HepG2 (cell line): Measurements from ENCODE around the gene TPRN. TPM values are rescaled to one million over a fixed set of nuclear protein-coding genes. Genes with fewer than 3 reads are reported as not detected.

Source experiments
- ATAC-seq: fragments of 200-7000 bp; cut with Tn5 transposase; 3 replicates; pipeline ENCODE4 v1.9.1; 2020; ENCODE audit warnings: mild to moderate bottlenecking, moderate library complexity
- BruUV-seq: library from RNA; stranded (reverse); fragments of 400-500 nt; replicated peaks from 2 replicates; lab custom pipeline; 2021; lab: Mats Ljungman, UMichigan
- CTCF ChIA-PET: fragments of 300-600 bp; formaldehyde crosslinking; extraction: SDS; loops from one replicate; lab custom pipeline; 2021; ENCODE audit warnings: low total read pairs, inconsistent platforms, low intra/inter-chr PET ratio; lab: Yijun Ruan, JAX
- POLR2A ChIA-PET: fragments of 350-600 bp; sonication (Branson Sonifier 250); formaldehyde crosslinking; loops from one replicate; lab custom pipeline; 2020; ENCODE audit warnings: antibody characterized with exemption, inconsistent platforms; lab: Yijun Ruan, JAX
- DNase-seq: peaks from one replicate; pipeline ENCODE4 v3.0.0-alpha.2; 2015; ENCODE audit warnings: low spot score
- FAIRE-seq: peaks from 3 replicates; lab custom pipeline; 2011; peaks lifted over from hg19 to GRCh38; lab: Jason Lieb, UNC
- H2AFZ ChIP-seq: one replicate; pipeline ENCODE4 v1.6.1; 2011; ENCODE audit warnings: low read length, inconsistent platforms
- H3K27ac ChIP-seq: fragments of 300-600 bp; 3 replicates; pipeline ENCODE4 v1.8.0; 2011; ENCODE audit warnings: mixed run types, mild to moderate bottlenecking, mixed read lengths, low read length, inconsistent platforms; ENCODE audit not compliant: insufficient read depth; ENCODE audit errors: extremely low read length
- H3K27me3 ChIP-seq, 2 experiments: fragments of 200-600 bp in 1 of 2; 2 replicates in 1 of 2; 3 replicates in 1 of 2; pipeline versions ENCODE4 v1.6.0 to v1.8.0; 2011; ENCODE audit warnings: low read length in 2 of 2, mild to moderate bottlenecking in 2 of 2, moderate library complexity in 2 of 2, inconsistent platforms in 1 of 2; ENCODE audit not compliant: insufficient read depth in 2 of 2, control insufficient read depth in 1 of 2
- H3K36me3 ChIP-seq, 2 experiments: fragments of 200-600 bp in 1 of 2; replicated peaks in 1 of 2; 2 replicates in 1 of 2; 3 replicates in 1 of 2; pipeline versions ENCODE4 v1.5.1 to v1.8.0; 2011; ENCODE audit warnings: low read length in 2 of 2, inconsistent platforms in 1 of 2; ENCODE audit not compliant: insufficient read depth in 2 of 2, control insufficient read depth in 1 of 2
- H3K4me1 ChIP-seq: 2 replicates; pipeline ENCODE4 v1.5.1; 2012; ENCODE audit warnings: low read length, inconsistent platforms; ENCODE audit not compliant: insufficient read depth
- H3K4me2 ChIP-seq: 2 replicates; pipeline ENCODE4 v1.6.0; 2011; ENCODE audit warnings: low read depth, low read length, inconsistent platforms
- H3K4me3 ChIP-seq, 3 experiments: fragments of 200-600 bp in 1 of 3; sonication (generic), shearing (Covaris generic) in 1 of 3; replicated peaks in 1 of 3; 2 replicates each; pipeline ENCODE4 v1.5.1; 2011 to 2016; ENCODE audit warnings: low read length in 3 of 3, inconsistent platforms in 2 of 3, low read depth in 2 of 3, mild to moderate bottlenecking in 2 of 3, control low read depth in 1 of 3, mixed read lengths in 1 of 3; ENCODE audit not compliant: insufficient read depth in 1 of 3
- H3K79me2 ChIP-seq: one replicate; pipeline ENCODE4 v1.6.1; 2011; ENCODE audit warnings: low read length, inconsistent platforms; ENCODE audit not compliant: insufficient read depth
- H3K9ac ChIP-seq: 2 replicates; pipeline ENCODE4 v1.6.0; 2011; ENCODE audit warnings: mild to moderate bottlenecking, low read depth, low read length, inconsistent platforms; ENCODE audit not compliant: insufficient read depth
- H3K9me3 ChIP-seq: 2 replicates; pipeline ENCODE4 v1.5.1; 2012; ENCODE audit warnings: mild to moderate bottlenecking, low read length
- H4K20me1 ChIP-seq: 2 replicates; pipeline ENCODE4 v1.6.0; 2011; ENCODE audit warnings: inconsistent platforms, mild to moderate bottlenecking, low read length, moderate library complexity; ENCODE audit not compliant: insufficient read depth
- AKAP8 ChIP-seq: sonication (generic); formaldehyde crosslinking; IDR thresholded peaks from 2 replicates; pipeline ENCODE4 v1.5.1; 2020; ENCODE audit warnings: mild to moderate bottlenecking, missing genetic modification reagents
- KDM2A ChIP-seq: sonication (generic); formaldehyde crosslinking; IDR thresholded peaks from 2 replicates; pipeline ENCODE4 v1.4.0; 2020; ENCODE audit warnings: low read depth, missing genetic modification reagents, borderline replicate concordance
- KLF9 ChIP-seq: IDR thresholded peaks from 2 replicates; pipeline ENCODE4 v1.6.1; 2016; ENCODE audit warnings: low read depth
- MIER3 ChIP-seq: IDR thresholded peaks from 2 replicates; pipeline ENCODE4 v1.6.1; 2016; ENCODE audit warnings: missing compliant biosample characterization, borderline replicate concordance
- NFYC ChIP-seq: IDR thresholded peaks from 2 replicates; pipeline ENCODE4 v1.6.1; 2016; ENCODE audit warnings: missing genetic modification reagents, missing compliant biosample characterization
- PHF21A ChIP-seq: sonication (generic); formaldehyde crosslinking; IDR thresholded peaks from 2 replicates; pipeline ENCODE4 v1.5.0; 2020; ENCODE audit warnings: mild to moderate bottlenecking, missing genetic modification reagents
- SALL2 ChIP-seq: sonication (generic); formaldehyde crosslinking; IDR thresholded peaks from 2 replicates; pipeline ENCODE4 v1.8.1; 2023; ENCODE audit warnings: mild to moderate bottlenecking, missing genetic modification reagents, inconsistent platforms
- TBX3 ChIP-seq: fragments of 450-650 bp; IDR thresholded peaks from 2 replicates; pipeline ENCODE4 v1.6.1; 2017; ENCODE audit warnings: antibody characterized with exemption, mild to moderate bottlenecking, inconsistent platforms, borderline replicate concordance
- TCF7 ChIP-seq: sonication (generic); IDR thresholded peaks from 2 replicates; pipeline ENCODE4 v1.6.1; 2016; ENCODE audit warnings: antibody characterized with exemption, low read depth
- ZC3H13 ChIP-seq: sonication (generic); formaldehyde crosslinking; IDR thresholded peaks from 2 replicates; pipeline ENCODE4 v1.8.1; 2023; ENCODE audit warnings: mild to moderate bottlenecking, missing genetic modification reagents, moderate library complexity
- ZFP82 ChIP-seq: sonication (generic); formaldehyde crosslinking; IDR thresholded peaks from 2 replicates; pipeline ENCODE4 v1.5.1; 2020; ENCODE audit warnings: mild to moderate bottlenecking, missing genetic modification reagents, borderline replicate concordance
- ZNF501 ChIP-seq: sonication (generic); formaldehyde crosslinking; IDR thresholded peaks from 2 replicates; pipeline ENCODE4 v1.5.1; 2020; ENCODE audit warnings: mild to moderate bottlenecking, moderate library complexity, missing genetic modification reagents
- ZNF572 ChIP-seq: sonication (generic); formaldehyde crosslinking; IDR thresholded peaks from 2 replicates; pipeline ENCODE4 v1.5.1; 2020; ENCODE audit warnings: mild to moderate bottlenecking, missing genetic modification reagents
- ZNF768 ChIP-seq: sonication (generic); formaldehyde crosslinking; IDR thresholded peaks from 2 replicates; pipeline ENCODE4 v1.4.0; 2020; ENCODE audit warnings: missing genetic modification reagents
- ZNF883 ChIP-seq: sonication (generic); formaldehyde crosslinking; IDR thresholded peaks from 2 replicates; pipeline ENCODE4 v1.5.1; 2020; ENCODE audit warnings: mild to moderate bottlenecking, missing genetic modification reagents; ENCODE audit errors: not compliant biosample characterization
- WGBS: methylation state at CpG from one replicate; pipeline ENCODE4 v1.1.6; 2017; ENCODE audit warnings: low lambda C conversion rate; 5-methylcytosine and 5-hydroxymethylcytosine counted together
- in situ Hi-C: cut with HindIII; loops from 2 replicates; pipeline ENCODE4 v1.10.0; 2017; ENCODE audit warnings: low pct_unique_long_range_greater_than_20kb; ENCODE audit not compliant: extremely low pct_ligation_motif_present
- intact Hi-C: fragments of 100-400 bp; cut with micrococcal nuclease; formaldehyde crosslinking; loops from one replicate; pipeline ENCODE4 v1.10.0; 2022; ENCODE audit not compliant: unreplicated experiment
- polyA plus RNA-seq, 8 experiments: library from polyadenylated mRNA; depleted of rRNA in 3 of 8; stranded (reverse) in 7 of 8; unstranded in 1 of 8; fragments of >200 nt; fragmentation: Illumina TruSeq in 4 of 8; extraction: Trizol in 4 of 8; gene quantifications; 2 replicates each; pipeline versions ENCODE4 v1.2.1 to v1.2.3, GENCODE V29; 2011 to 2016; ENCODE audit warnings: low read depth in 4 of 8, missing spikeins in 1 of 8, mixed read lengths in 1 of 8; ENCODE audit not compliant: insufficient read depth in 1 of 8
- total RNA-seq, 5 experiments: library from RNA; depleted of rRNA; stranded (reverse); fragments of >200 nt; fragmentation: Illumina TruSeq; extraction: Trizol; gene quantifications; 2 replicates each; pipeline ENCODE4 v1.2.3, GENCODE V29; 2016; ENCODE audit warnings: low read depth in 1 of 5
- TF ChIP-seq, protein P1 (sequence below): IDR thresholded peaks from 2 replicates; pipeline ENCODE4 v1.6.1; 2016
- TF ChIP-seq, protein P2 (sequence below): sonication (generic); formaldehyde crosslinking; IDR thresholded peaks from 2 replicates; pipeline ENCODE4 v1.4.0; 2020; ENCODE audit warnings: missing genetic modification reagents
- TF ChIP-seq, protein P3 (sequence below): sonication (generic); formaldehyde crosslinking; IDR thresholded peaks from 2 replicates; pipeline ENCODE4 v1.8.0; 2022; ENCODE audit warnings: missing genetic modification reagents, mild to moderate bottlenecking, moderate library complexity, borderline replicate concordance

TPRN gene
- total and polyA plus RNA-seq, 2 of the 13 experiments (the other 11 are each of a cell fraction or from before 2014, with no cell fraction given): 10.1 to 19.2 TPM

DNA sequence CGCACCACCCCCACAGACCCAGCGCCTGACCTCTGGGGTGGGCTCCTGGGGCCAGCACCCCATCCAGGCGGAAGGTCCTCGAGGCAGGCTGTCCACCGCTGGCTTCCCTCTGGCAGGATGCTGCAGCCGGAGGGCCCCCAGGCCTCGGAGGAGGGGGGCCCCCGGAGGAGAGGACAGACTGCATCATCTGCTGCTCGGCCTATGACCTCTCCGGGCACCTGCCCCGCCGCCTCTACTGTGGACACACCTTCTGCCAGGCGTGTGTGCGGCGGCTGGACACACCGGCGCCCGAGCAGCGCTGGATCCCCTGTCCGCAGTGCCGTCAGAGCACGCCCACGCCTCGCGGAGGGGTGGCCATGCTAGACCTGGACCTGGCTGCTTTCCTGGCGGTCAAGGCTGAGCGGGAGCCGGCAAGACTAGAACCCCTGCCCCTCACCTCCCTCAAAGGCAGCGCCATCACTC, 28.0 kb upstream of the TPRN start:
- POLR2A ChIA-PET: interaction anchor here (1.5 to 13.4 kb wide), 4 partner anchors 12 to 110 kb away, joined by 4 to 225 read pairs (median 12); partner anchors contain the start of genes ANAPC2, NDOR1, SSNA1 and TMEM203
- no peaks in the 10 kb centered on the region for H3K79me2 ChIP-seq
- ATAC-seq (peak; percentile 5), DNase-seq (no peak), FAIRE-seq (no peak)
- H4K20me1 ChIP-seq: no peaks in the 10 kb centered on the region
- H2AFZ ChIP-seq: no peak overlapping the region
- H3K27me3 ChIP-seq: no peaks in the 10 kb centered on the region
- H3K9ac ChIP-seq: 0 out of 2 replicates have a peak overlapping the region, but pooled peaks have one; percentile 65
- H3K4me3 ChIP-seq: peak overlapping the region; percentile 53 to 72 (median 62); a peak in 5 of 6 replicates
- BruUV-seq: no TSS peak
- no peak overlapping the region for H3K27ac ChIP-seq
- no peaks in the 10 kb centered on the region for H3K36me3 ChIP-seq
- H3K4me1 ChIP-seq: peaks cover 77% of the 10 kb centered on the region
- 9% methylated on average over 13 of the region's 29 CpGs for WGBS
- intact Hi-C loops (no loop called here), in situ Hi-C loops (loop anchor here (5.0 kb wide), 2 partner anchors 41 to 116 kb away; partner anchors contain the start of genes ANAPC2, DPP7 and SSNA1)
- H3K4me2 ChIP-seq: peak overlapping the region; percentile 96
- no peaks in the 10 kb centered on the region for H3K9me3 ChIP-seq
- CTCF ChIA-PET: interaction anchor here (1.1 to 1.5 kb wide), 2 partner anchors 52 to 65 kb away, joined by 3 to 8 read pairs; no protein-coding TSS in a partner anchor
- TF ChIP-seq TCF7 (no peak), ZNF501 (CRISPR knock-in tag) (peak; percentile 47; the same call in 1 of the 2 replicates), KLF9 (no peak), ZC3H13 (CRISPR knock-in tag) (peak; percentile 13; the same call in 1 of the 2 replicates), SALL2 (0 out of 2 replicates have a peak, but pooled peaks have one; percentile 48), TBX3 (no peak), MIER3 (CRISPR knock-in tag) (no peak), ZFP82 (no peak), PHF21A (no peak; the same call in 1 of the 2 replicates), ZNF572 (CRISPR knock-in tag) (0 out of 2 replicates have a peak, but pooled peaks have one; percentile 53), KDM2A (CRISPR knock-in tag) (peak; percentile 77), ZNF768 (CRISPR knock-in tag) (peak; percentile 6; the same call in 1 of the 2 replicates), ZNF883 (CRISPR knock-in tag) (no peak), NFYC (CRISPR knock-in tag) (peak; percentile 15; the same call in 1 of the 2 replicates), AKAP8 (CRISPR knock-in tag) (peak; percentile 89)
- TF ChIP-seq, protein P1, sequence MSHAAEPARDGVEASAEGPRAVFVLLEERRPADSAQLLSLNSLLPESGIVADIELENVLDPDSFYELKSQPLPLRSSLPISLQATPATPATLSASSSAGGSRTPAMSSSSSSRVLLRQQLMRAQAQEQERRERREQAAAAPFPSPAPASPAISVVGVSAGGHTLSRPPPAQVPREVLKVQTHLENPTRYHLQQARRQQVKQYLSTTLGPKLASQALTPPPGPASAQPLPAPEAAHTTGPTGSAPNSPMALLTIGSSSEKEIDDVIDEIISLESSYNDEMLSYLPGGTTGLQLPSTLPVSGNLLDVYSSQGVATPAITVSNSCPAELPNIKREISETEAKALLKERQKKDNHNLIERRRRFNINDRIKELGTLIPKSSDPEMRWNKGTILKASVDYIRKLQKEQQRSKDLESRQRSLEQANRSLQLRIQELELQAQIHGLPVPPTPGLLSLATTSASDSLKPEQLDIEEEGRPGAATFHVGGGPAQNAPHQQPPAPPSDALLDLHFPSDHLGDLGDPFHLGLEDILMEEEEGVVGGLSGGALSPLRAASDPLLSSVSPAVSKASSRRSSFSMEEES (CRISPR knock-in tag): 0 out of 2 replicates have a peak, but pooled peaks have one; percentile 13
- TF ChIP-seq, protein P2, sequence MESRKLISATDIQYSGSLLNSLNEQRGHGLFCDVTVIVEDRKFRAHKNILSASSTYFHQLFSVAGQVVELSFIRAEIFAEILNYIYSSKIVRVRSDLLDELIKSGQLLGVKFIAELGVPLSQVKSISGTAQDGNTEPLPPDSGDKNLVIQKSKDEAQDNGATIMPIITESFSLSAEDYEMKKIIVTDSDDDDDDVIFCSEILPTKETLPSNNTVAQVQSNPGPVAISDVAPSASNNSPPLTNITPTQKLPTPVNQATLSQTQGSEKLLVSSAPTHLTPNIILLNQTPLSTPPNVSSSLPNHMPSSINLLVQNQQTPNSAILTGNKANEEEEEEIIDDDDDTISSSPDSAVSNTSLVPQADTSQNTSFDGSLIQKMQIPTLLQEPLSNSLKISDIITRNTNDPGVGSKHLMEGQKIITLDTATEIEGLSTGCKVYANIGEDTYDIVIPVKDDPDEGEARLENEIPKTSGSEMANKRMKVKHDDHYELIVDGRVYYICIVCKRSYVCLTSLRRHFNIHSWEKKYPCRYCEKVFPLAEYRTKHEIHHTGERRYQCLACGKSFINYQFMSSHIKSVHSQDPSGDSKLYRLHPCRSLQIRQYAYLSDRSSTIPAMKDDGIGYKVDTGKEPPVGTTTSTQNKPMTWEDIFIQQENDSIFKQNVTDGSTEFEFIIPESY (CRISPR knock-in tag): peak; percentile 9; the same call in 1 of the 2 replicates
- TF ChIP-seq, protein P3, sequence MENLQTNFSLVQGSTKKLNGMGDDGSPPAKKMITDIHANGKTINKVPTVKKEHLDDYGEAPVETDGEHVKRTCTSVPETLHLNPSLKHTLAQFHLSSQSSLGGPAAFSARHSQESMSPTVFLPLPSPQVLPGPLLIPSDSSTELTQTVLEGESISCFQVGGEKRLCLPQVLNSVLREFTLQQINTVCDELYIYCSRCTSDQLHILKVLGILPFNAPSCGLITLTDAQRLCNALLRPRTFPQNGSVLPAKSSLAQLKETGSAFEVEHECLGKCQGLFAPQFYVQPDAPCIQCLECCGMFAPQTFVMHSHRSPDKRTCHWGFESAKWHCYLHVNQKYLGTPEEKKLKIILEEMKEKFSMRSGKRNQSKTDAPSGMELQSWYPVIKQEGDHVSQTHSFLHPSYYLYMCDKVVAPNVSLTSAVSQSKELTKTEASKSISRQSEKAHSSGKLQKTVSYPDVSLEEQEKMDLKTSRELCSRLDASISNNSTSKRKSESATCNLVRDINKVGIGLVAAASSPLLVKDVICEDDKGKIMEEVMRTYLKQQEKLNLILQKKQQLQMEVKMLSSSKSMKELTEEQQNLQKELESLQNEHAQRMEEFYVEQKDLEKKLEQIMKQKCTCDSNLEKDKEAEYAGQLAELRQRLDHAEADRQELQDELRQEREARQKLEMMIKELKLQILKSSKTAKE: 0 out of 2 replicates have a peak, but pooled peaks have one; percentile 30
